CD4-positive, alpha-beta T cell treated with Interleukin-17A for 1 hour (primary cell): ENCODE data around the gene PFN3.
"Not testable (repeated sequence)": the region's sequence is repeated elsewhere in the genome, so short reads cannot be mapped to it uniquely, and the experiment has no call there.

ENCODE experiments used
- DNase-seq: peaks from one replicate; pipeline ENCODE4 v3.0.0-alpha.2; 2020

PFN3 gene

DNA sequence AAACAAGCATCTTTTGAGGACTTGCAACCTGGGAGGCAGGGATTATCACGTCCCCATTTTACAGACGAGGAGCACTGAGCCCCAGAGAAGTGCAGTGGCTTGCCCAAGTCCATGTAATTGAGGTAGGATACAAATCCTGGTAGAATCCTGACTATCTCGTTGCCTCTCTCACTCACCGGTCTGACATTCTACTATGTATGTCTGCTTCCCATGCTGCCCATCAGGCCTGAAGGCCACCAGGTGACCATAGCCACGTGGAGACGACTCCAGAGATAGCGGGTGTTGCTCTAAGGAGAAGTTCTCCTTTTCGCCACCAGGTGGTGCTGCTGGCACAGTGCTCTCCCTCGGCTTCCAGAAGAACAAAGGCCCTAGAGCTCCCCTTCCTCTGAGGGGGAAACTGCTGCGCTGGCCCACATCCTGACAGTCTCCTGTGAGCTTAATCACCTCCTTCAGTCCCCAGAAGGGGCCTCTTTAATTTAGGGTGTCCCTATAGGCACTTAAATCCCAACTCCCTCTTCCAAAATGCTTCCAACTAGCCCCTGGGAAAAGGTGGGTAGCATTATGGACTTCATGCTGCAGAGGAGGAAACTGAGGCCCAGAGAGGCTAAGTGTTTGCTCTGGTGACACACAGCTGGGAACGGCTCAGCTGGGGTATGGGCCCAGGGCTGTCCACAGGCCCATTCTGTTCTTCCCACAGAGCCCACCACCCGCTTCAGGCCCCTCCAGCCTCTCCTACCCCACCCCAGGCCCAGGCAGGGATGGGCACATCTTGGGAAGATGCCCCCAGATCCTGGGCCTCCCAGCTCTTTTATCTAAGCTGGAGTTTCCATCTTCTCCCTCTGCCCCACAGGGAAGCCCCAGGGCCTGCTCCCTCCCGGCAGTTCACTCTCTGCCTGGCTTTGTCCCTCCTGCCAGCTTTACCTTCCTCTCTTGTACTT lies 9.8 kb downstream of the PFN3 start:
- peak; percentile 92 for DNase-seq

DNA sequence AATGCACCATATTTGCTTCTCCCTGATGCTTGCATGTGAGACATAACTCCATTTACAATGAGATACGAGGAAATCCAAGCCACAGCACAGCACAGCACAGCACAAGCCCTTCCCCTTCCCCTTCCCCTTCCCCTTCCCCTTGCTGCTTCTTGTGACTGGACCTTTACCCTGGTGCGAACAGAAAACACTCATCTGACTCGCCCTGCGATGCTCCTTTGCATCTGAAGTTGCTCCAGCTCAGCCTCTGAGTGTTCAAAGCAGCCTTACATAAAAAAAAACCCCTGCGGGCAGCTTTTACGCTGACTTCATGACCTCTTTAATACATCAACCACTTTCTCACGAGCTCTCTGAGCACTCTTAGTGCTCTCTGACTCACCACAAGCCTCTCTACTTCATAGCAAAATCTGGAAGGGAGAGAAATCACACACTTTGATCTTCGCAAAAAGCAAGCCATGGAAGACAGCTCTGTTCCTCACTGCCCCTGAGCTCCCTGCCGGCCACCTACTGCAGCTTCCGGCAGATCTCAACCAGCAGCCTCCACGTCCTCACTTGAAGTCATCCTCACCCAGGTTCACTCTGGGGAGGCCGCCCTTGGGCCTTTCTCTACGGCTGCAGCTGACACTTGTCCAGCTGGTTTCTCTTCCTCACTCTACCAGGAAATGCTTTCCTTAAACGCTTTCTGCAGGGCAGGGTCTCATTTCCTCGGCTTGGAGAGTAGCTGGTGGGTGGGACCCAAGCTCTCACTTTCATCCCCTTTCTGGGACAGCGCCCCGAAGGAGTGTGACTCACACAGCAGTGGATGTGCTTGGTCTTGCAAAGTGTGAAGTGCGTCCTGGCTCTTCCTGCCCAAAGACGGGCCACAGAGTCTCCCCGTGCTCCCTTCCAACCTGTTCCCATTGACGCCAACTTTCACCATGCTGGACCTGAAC lies 11.0 kb downstream of the PFN3 start:
- peak; percentile 79 for DNase-seq

DNA sequence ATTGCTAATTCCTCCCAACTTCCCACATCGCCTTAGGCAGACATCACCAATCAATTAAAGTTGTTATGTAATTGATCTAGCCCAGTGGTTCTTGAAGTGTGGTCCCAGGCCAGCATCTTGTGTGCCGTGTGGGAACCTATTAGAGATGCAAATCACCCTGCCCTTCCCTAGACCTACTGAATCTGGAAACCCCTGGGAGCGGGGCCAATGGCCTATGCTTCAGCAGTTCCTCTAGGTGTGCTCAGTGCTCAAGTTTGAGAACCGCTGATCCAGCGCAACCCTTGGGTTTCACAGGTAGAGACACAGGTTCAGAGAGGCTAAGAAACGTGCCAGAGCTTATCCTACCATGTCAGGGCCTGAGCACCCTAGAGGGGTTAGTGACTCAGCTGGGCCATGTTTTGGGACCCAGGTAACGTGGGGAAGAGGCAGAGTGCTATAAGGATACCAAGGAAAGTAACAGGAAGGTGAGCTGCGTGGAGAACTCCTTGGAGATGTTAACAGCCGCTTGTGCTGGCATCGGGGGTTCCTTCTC lies 11.9 kb downstream of the PFN3 start:
- DNase-seq = no peak

DNA sequence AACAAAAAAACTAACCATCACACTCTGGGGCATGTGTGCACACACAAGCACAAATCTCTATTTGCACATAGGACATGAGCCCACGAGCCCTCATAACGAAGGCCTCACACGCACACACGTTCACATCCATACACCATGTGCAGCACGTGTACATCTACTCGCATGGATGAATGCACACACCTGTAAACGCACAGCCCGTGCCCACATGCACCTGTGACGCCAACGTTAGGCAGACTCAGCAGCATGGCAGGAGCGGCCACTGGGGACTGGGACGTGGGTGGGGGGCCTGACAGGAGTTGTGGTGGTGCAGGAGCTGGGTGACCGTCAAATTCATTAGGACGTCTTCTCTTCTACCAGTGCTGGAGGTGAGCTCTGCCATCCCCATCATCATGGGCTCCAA lies 13.1 kb downstream of the PFN3 start:
- DNase-seq = no peak

DNA sequence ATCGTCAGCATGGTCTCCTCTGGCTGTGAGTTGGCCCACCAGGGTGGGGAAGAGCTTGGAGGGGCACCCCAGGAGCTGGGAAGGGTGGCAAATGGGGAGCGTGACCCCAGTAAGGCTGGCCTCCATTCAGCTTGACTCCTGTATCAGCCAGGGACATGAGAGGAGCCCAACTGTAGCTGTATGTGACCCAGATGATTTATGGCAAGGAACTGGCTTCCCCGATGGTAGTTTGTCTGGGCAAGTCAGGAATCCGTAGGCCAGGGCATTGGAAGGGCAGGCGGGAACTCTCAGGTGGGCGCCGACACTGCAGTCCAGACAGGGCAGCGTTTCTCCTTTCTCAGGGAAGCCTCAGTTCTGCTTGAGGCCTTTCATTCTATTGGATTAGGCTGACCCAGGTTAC lies 13.9 kb downstream of the PFN3 start:
- no peak for DNase-seq

DNA sequence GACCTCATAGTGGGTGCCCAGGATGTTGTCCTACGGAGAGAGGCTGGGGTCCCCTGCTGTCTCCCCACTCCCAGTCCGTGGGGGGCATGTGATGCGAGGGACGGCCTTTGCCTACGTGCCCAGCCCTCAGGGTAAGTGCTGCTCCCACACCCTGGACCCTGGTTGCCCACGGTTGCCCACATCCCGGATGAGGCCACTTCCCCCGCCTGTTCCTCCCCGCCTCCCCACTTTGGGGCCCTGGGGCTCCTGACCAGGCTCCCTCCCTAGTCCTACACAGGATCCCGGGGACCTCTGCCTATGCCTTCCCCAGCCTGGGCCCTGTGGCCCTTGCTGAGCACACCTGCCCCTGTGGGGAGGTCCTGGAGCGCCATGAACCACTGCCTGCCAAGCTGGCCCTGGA lies 14.7 kb downstream of the PFN3 start:
- no peak for DNase-seq

DNA sequence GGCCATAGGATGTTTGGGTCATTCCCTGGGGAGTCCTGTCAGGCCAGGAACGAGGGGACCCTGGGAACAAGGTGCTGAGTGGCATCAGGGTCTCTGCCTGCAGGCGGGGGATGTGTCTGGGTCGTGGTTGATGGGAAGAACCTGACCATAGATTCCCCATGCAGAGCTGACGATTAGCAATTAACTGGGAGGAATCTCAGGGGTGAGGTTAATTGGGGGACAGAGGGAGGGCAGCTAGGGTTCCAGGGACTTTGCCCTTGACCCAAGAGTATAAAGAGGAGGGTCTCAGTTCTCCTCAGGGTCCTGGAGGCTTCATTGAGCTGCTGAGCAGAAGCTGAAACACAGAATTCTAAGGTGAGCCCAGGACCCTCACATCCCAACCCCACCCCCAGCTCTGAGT lies 16.3 kb downstream of the PFN3 start, which contains the start of gene SLC34A1:
SLC34A1 (plus strand) TSS at position 301 of the 400 bp plus-strand sequence. CDS start 1,308 bp downstream, outside the sequence.
- no peak for DNase-seq

DNA sequence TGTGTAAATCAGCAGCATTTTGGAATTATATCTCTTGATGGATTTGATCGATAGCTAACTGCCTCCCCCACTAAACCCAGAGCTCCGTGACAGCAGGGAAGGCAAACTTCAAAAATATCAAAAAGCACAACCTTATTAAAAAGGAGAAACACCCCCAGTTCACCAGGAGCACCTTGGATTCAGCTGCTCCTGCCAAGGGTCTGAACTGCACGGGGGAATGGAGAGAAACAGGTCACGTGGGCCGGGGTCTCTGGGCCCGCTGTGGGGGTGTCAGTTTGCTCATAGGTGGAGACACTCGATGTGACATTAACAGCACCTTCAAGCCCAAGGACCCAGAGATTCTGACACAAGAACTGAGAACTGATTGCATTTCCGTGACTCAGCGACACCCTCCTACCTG lies 17.3 kb downstream of the PFN3 start:
- DNase-seq = no peak

DNA sequence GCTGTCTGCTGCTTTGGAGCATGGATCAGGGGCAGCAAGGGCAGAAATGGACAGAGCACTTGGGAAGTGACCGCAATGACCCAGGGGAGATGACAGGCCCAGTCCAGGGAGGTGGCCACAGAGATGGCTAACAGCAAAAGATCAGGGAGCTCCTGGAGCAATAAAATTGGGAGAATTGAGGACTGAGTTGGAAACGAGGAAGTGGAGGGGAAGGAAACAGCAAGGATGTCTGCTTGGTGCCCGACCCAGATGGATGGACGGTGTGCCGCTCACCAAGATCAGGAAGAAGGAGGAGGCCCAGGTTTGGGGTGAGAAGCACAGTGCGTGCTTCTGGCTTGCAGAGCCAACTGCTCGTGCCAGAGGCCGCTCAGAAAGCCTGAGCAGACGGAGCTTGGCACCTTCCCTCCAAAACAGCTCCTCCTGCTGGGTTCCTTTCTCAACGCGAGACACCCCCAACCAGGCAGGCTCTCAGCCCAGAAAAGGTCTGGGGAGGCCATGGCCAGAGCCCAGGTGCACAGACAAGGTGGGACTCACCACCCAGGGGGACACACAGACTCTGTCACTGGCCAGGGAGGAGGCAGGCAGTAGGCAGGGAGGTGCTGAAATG lies 17.9 kb downstream of the PFN3 start:
- DNase-seq = no peak

DNA sequence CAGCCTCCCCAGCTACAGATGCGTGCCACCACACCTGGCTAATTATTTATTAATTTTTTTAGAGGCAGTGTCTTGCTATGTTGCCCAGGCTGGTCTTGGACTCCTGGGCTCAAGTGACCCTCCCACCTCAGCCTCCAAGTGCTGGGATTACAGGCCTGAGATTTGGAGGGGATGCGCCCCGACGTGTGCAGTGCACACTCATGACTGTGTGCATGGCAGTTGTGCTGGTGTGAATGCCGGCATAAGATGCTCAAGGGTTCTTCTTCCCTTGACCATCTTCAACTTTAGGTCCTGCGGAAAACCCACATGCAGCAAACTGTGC lies 19.7 kb downstream of the PFN3 start:
- DNase-seq = no peak

DNA sequence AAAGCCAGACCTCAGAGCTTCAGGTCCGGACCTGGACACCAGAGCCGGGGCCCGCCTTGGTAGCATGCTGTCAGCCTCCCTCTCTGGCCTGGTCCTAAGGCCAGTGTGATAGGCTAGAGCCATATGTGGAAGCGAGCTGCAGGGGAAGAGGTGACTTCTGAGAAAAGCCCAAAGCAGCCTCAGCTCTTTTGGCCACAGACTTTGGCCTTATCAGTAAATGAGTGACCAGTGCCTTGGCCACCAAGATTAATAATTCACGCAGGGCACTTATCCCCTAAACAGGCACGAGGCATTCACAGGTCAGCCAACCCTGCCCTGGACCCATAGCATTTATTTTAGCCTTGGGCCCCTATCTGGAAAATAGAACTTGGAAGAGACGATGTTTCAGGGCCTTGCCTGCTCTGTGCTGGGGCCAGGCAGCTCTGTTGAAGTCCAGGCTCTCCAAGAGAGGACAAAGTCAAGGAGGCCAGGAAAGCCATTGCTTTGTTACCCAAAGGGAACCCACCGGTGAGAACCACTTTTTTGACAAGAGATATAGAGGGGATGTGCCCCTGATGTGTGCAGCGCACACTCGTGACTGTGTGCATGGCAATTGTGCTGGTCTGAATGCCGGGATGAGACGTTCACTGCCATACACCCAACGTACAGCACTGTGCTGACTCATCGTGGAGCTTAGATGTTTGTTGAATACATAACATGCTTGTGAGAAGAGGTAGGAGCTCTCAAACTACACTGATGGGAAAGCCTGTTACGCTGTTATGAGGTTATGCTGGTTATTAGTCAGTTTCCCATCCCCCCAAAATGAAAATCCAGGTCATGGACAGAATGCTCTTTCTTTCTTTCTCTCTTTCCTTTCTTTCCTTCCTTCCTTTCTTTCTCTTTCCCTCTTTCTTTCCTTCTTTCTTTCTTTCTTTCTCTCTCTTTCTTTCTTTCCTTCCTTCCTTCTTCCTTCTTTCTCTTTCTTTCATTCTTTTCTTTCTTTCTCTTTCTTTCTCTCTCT lies 21.3 kb downstream of the PFN3 start:
- no peak for DNase-seq

DNA sequence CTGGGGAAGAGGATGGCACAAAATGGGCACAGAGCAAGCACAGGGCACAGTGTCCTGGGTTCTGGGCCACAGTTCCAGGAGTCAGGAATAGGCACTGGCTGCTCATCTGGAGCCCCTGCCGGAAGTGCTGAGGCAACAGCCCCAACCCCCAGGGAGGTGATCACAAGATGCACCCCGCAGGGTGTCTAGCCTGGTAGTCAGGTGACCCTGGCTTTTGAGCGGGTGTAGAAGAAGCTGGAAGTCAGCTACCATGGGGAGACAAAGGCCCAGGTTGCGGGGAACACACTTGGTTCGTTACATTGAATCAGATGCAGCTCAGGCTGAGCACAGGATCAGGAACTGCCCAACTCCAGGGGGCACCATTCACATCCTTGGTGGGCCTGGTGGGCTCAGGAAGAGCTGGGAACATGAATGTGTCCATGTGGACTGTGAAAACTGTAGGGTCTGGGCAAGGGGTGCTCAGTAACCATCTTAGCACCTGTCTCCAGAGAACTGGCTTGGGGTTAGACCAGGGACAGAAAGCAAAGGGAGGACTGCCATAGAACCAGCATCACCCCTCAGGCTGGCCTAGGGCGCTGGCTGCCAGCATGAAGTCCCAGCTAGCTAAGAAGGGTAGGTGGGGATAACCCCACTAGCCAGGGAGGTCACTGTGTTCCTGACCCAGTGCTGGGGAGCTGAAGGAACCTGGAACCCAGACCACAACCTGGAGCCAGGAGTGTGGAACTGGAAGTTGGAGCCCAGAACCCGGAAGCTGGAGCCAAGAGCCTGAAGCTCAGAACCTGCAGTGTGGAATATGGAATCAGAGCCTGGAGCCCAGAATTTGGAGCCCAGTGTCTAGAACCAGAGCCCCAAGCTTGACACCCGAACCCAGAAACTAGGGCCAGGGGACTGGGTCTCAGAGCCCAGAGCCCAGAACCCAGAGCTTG lies 22.3 kb downstream of the PFN3 start:
- no peak for DNase-seq

DNA sequence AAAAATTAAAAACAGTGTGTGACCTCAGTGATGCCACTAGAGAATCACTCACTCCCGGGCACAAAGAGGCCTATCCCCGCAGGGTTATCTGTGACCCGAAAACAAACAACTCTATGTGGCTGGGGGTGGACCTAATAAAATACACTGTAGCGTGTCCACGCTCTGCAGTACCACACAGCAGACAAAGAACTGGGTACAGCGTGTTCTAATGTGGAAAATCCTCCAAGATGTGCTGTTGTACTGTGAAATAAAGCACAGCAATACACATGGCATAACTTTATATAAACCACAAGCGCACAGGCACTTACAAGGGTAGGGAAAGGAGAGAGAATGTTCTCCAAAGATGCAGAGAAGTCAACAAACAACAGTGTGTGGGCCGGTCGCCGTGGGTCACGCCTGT lies 24.4 kb downstream of the PFN3 start:
- no peak for DNase-seq

DNA sequence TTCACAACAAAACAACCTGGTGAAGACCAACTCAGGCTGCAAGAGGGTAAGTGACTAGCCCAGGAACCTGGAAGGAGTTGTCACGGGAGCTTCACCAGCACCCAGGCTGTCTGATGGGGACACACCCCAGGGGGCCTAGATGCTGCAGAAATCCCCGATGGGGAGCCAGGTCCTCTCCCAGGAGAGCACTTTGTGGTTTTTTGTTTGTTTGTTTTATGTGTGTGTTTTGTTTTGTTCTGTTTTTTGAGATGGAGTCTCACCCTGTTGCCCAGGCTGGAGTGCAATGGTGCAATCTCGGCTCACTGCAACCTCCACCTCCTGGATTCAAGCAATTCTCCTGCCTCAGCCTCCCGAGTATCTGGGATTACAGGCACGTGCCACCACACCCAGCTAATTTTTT lies 24.9 kb downstream of the PFN3 start:
- not testable (repeated sequence) for DNase-seq

DNA sequence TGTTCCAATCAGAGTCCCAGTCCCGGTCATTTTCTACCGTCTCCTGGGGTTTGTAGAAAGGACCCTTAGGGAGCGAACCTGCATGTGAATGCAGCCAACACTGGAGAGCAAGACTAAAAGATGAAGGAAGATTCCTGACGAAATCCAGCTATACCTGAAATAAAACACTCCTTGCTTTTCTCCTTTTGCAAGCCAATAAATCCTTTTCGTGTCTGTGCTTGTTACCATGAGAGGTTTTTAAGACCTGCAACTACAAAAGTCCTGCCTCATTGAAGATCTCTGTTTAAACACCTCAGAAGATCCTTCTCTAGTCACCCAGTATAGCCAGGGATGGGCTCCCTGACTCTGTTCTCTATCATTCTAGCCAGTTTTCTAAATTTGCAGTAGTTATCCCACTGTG lies 26.2 kb downstream of the PFN3 start:
- no peak for DNase-seq

DNA sequence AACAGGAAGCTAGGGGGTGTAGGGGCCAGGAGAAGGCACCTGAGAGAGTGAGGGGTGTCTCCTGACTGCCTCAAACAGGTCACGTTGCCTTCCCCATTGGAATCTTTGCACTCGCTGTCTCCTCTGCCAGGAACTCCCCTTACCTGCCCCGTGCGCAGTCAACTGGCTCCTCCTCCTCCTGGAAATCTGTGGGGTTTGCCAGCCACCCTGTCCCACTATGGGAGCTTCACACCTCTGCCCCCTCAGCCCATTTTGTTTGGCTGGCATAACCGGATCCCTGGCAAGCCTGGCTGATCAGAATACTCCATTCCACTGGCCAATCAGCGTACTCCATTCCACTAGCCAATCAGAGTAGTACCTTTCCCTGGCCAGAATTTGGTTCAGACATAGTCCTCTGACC lies 26.7 kb downstream of the PFN3 start:
- DNase-seq = no peak

DNA sequence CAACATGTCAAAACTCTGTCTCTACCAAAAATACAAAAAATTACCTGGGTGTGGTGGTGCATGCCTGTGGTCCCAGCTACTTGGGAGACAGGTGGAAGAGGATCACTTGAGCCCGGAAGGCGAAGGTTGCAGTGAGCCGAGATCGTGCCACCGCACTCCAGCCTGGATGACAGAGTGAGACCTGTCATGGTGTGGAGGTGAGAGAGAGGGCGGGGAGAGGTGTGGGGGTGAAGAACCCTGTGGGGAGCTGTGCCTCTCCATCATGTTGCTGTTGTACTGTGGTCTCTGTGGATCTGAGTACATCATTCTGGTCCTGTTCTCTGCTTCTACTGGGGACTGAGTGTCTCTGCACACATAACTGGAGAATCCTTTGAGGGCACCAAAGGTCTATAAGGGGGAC lies 27.6 kb downstream of the PFN3 start:
- peak; percentile 35 for DNase-seq

DNA sequence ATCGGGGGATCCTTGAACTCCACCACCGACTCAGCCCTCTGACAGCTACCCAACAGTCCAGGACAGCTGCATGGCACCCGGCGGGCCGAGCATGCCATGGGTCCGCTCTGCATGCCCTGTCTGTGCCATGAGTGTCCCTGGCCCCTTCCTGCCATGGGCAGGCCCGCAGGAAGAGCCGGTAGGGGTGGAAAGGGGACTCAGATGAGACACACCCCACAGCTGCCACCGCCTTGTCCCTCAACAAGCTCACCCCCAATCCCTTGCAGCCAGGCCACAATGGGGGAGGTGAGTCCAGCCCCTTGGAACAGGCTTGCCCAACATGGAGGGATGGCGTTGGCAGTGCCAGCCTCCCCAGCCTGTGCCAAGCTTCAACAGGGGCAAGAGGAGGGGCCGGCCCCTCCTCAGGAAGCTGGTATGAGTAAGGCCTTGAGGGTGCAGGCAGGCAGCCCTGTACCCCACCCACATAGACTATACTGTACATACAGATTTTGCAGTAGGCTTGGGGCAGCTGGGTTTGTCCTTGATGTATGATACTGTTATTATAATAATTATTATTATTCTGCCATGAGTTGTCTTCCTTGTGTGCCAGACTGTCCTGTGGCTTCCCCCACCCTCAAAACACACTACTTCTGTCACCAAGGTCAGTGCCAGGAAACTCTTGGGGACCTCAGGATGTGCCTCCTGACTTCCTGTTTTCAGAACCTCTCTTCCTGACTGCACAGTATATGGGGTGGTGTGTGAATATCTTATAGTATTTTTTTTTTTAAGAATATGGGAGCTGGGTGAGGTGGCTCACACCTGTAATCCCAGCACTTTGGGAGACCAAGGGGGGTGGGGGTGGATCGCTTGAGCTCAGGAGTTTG lies 28.2 kb downstream of the PFN3 start:
- DNase-seq = peak; percentile 42
